HCT116 (cell line): ENCODE results near the gene KIAA0319L. TPM values are rescaled to one million over a fixed set of nuclear protein-coding genes. Genes with fewer than 3 reads are reported as not detected.

Source experiments
- ATAC-seq: fragments of 200-7000 bp; cut with Tn5 transposase; 2 replicates; pipeline ENCODE4 v1.9.1; 2020; ENCODE audit warnings: mild to moderate bottlenecking, moderate library complexity
- BruUV-seq: library from RNA; stranded (reverse); fragments of 400-500 nt; replicated peaks from 2 replicates; lab custom pipeline; 2021; lab: Mats Ljungman, UMichigan
- CTCF ChIA-PET: fragments of 300-600 bp; sonication (Branson Sonifier 250); formaldehyde crosslinking; loops from one replicate; lab custom pipeline; 2021; ENCODE audit warnings: antibody characterized with exemption; lab: Charles Lee
- POLR2A ChIA-PET: fragments of 300-600, 350-600 bp; sonication (Branson Sonifier 250); formaldehyde crosslinking; loops from one replicate; lab custom pipeline; 2021; ENCODE audit warnings: antibody characterized with exemption; lab: Charles Lee
- RAD21 ChIA-PET, 2 experiments: fragments of 300-600 bp; sonication (Branson Sonifier 250); formaldehyde crosslinking; loops; one replicate each; lab custom pipeline; 2023; ENCODE audit warnings: low total read pairs in 2 of 2; ENCODE audit not compliant: uncharacterized antibody in 2 of 2, unreplicated experiment in 2 of 2, low non-redundant PET in 1 of 2; lab: Charles Lee
- DNase-seq: peaks from one replicate; pipeline ENCODE4 v3.0.0-alpha.2; 2010; ENCODE audit warnings: low read depth, low spot score
- H2AFZ ChIP-seq: fragments of 200-600 bp; shearing (Covaris generic), sonication (generic); 2 replicates; pipeline ENCODE4 v1.6.1; 2017; ENCODE audit warnings: low read depth, mixed run types, mixed read lengths, antibody characterized with exemption, low read length; ENCODE audit not compliant: poor library complexity, severe bottlenecking
- H3K27ac ChIP-seq: 2 replicates; pipeline ENCODE4 v1.5.1; 2012; ENCODE audit warnings: low read depth, low read length
- H3K27me3 ChIP-seq: fragments of 200-600 bp; sonication (generic); 2 replicates; pipeline ENCODE4 v1.6.1; 2016; ENCODE audit warnings: mixed run types, low read length, mixed read lengths; ENCODE audit not compliant: insufficient read depth
- H3K36me3 ChIP-seq, 2 experiments: fragments of 200-500 bp in 1 of 2; fragments of 200-600 bp in 1 of 2; sonication (Bioruptor generic) in 1 of 2; sonication (generic) in 1 of 2; 2 replicates each; pipeline versions ENCODE4 v1.5.1 to v1.6.1; 2014 to 2016; ENCODE audit warnings: low read length in 2 of 2, inconsistent platforms in 1 of 2, mixed read lengths in 1 of 2, mixed run types in 1 of 2; ENCODE audit not compliant: insufficient read depth in 2 of 2, control insufficient read depth in 1 of 2
- H3K4me1 ChIP-seq, 2 experiments: fragments of 200-600 bp in 1 of 2; sonication (generic) in 1 of 2; 2 replicates each; pipeline versions ENCODE4 v1.5.1 to v1.6.1; 2012 to 2017; ENCODE audit warnings: low read length in 2 of 2, inconsistent platforms in 1 of 2, mild to moderate bottlenecking in 1 of 2, mixed read lengths in 1 of 2, mixed run types in 1 of 2, moderate library complexity in 1 of 2; ENCODE audit not compliant: insufficient read depth in 2 of 2, control insufficient read depth in 1 of 2
- H3K4me2 ChIP-seq: fragments of 200-600 bp; sonication (generic); 2 replicates; pipeline ENCODE4 v1.6.1; 2017; ENCODE audit warnings: mixed run types, low read length, mixed read lengths
- H3K4me3 ChIP-seq, 2 experiments: fragments of 200-600 bp in 1 of 2; sonication (generic) in 1 of 2; replicated peaks in 1 of 2; 2 replicates each; pipeline ENCODE4 v1.5.1; 2011 to 2016; ENCODE audit warnings: low read length in 2 of 2, control low read depth in 1 of 2, low read depth in 1 of 2, mild to moderate bottlenecking in 1 of 2, mixed read lengths in 1 of 2, mixed run types in 1 of 2
- H3K79me2 ChIP-seq: fragments of 200-600 bp; sonication (generic); 2 replicates; pipeline ENCODE4 v1.6.1; 2017; ENCODE audit warnings: mild to moderate bottlenecking, mixed run types, low read length, moderate library complexity, mixed read lengths; ENCODE audit not compliant: insufficient read depth
- H3K9ac ChIP-seq: fragments of 200-600 bp; sonication (generic); 2 replicates; pipeline ENCODE4 v1.6.1; 2016; ENCODE audit warnings: low read length, mixed read lengths
- H3K9me2 ChIP-seq: fragments of 200-600 bp; sonication (generic), shearing (Covaris generic); 2 replicates; pipeline ENCODE4 v1.6.1; 2017; ENCODE audit warnings: mixed run types, mild to moderate bottlenecking, moderate library complexity; ENCODE audit not compliant: insufficient read depth
- H3K9me3 ChIP-seq, 2 experiments: fragments of 200-500 bp in 1 of 2; fragments of 200-600 bp in 1 of 2; sonication (Bioruptor generic) in 1 of 2; sonication (generic) in 1 of 2; 2 replicates each; pipeline ENCODE4 v1.6.1; 2014 to 2017; ENCODE audit warnings: low read length in 2 of 2, mixed read lengths in 2 of 2, inconsistent platforms in 1 of 2, low read depth in 1 of 2, mild to moderate bottlenecking in 1 of 2, mixed run types in 1 of 2, moderate library complexity in 1 of 2; ENCODE audit not compliant: control insufficient read depth in 1 of 2, insufficient read depth in 1 of 2
- H4K20me1 ChIP-seq: fragments of 200-600 bp; sonication (generic), shearing (Covaris generic); 2 replicates; pipeline ENCODE4 v1.6.1; 2017; ENCODE audit warnings: mixed run types, mild to moderate bottlenecking, moderate library complexity; ENCODE audit not compliant: insufficient read depth
- CEBPB ChIP-seq: IDR thresholded peaks from 2 replicates; pipeline ENCODE4 v1.6.1; 2012; ENCODE audit warnings: low read depth
- ELF1 ChIP-seq: IDR thresholded peaks from 2 replicates; pipeline ENCODE4 v1.6.1; 2012; ENCODE audit warnings: low read depth, borderline replicate concordance
- EZH2phosphoT487 ChIP-seq: fragments of 200-600 bp; IDR thresholded peaks from 2 replicates; pipeline ENCODE4 v1.6.1; 2018; ENCODE audit warnings: antibody characterized with exemption, borderline replicate concordance
- RAD21 ChIP-seq: IDR thresholded peaks from 2 replicates; pipeline ENCODE4 v1.6.1; 2012; ENCODE audit warnings: low read depth, mild to moderate bottlenecking
- ZNF274 ChIP-seq: fragments of 200-500 bp; sonication (Bioruptor generic); IDR thresholded peaks from 2 replicates; pipeline ENCODE4 v1.6.1; 2014; ENCODE audit warnings: mild to moderate bottlenecking, low read depth, low read length, inconsistent platforms
- intact Hi-C: fragments of 100-400 bp; cut with micrococcal nuclease; formaldehyde crosslinking; loops from 2 replicates; pipeline ENCODE4 v1.10.0; 2022
- total RNA-seq: library from RNA; stranded (reverse); gene quantifications from one replicate; pipeline ENCODE4 v1.2.1, GENCODE V29; 2021; ENCODE audit not compliant: unreplicated experiment
- TF ChIP-seq, protein P1 (sequence below): IDR thresholded peaks from 2 replicates; pipeline ENCODE4 v1.6.1; 2012; ENCODE audit warnings: low read depth
- TF ChIP-seq, protein P2 (sequence below): IDR thresholded peaks from 2 replicates; pipeline ENCODE4 v1.6.1; 2012
- TF ChIP-seq, protein P3 (sequence below): IDR thresholded peaks from 2 replicates; pipeline ENCODE4 v1.6.1; 2012

The KIAA0319L gene
- total RNA-seq, 1 experiment from 2014 or later, result 35.6 TPM

DNA sequence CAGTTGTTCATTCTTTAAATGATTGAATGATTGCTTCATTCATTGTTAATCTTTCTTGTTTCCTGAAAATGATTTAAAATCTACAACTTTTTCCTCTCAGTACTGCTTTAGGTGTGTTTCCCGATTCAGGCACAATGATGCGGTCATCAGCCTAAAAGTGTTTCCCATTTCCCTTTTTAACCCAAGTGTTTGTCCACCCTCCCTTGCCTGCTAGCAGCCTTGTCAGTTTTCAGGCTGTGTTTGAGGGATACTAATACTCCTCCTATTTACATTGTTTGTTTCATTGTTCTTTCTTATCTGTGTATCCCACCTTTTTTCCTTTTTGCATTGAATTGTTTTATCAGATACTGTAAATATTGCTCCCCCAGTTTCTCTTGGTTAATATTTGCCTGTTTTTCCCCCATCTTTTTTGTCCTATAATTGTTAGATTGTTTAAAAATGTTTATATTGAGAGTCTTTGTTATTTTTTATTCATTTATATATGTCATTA, 131.1 kb downstream of the KIAA0319L start:
- POLR2A ChIA-PET, result no interaction called here
- BruUV-seq, result no TSS peak

More for the DNA sequence above, 131.1 kb downstream of the KIAA0319L start:
- Histone ChIP-seq H2AFZ (no peak overlapping the region), H3K9ac (no peak overlapping the region), H3K9me3 (no peaks in the 10 kb centered on the region), H3K79me2 (no peaks in the 10 kb centered on the region), H3K36me3 (peaks cover 2 to 3% of the 10 kb centered on the region in 2 experiments; a peak in 1 of 4 replicates), H4K20me1 (no peaks in the 10 kb centered on the region), H3K27me3 (no peaks in the 10 kb centered on the region), H3K4me3 (no peak overlapping the region), H3K27ac (no peak overlapping the region), H3K4me1 (no peaks in the 10 kb centered on the region), H3K9me2 (no peaks in the 10 kb centered on the region), H3K4me2 (no peak overlapping the region)
- TF ChIP-seq, protein P1, sequence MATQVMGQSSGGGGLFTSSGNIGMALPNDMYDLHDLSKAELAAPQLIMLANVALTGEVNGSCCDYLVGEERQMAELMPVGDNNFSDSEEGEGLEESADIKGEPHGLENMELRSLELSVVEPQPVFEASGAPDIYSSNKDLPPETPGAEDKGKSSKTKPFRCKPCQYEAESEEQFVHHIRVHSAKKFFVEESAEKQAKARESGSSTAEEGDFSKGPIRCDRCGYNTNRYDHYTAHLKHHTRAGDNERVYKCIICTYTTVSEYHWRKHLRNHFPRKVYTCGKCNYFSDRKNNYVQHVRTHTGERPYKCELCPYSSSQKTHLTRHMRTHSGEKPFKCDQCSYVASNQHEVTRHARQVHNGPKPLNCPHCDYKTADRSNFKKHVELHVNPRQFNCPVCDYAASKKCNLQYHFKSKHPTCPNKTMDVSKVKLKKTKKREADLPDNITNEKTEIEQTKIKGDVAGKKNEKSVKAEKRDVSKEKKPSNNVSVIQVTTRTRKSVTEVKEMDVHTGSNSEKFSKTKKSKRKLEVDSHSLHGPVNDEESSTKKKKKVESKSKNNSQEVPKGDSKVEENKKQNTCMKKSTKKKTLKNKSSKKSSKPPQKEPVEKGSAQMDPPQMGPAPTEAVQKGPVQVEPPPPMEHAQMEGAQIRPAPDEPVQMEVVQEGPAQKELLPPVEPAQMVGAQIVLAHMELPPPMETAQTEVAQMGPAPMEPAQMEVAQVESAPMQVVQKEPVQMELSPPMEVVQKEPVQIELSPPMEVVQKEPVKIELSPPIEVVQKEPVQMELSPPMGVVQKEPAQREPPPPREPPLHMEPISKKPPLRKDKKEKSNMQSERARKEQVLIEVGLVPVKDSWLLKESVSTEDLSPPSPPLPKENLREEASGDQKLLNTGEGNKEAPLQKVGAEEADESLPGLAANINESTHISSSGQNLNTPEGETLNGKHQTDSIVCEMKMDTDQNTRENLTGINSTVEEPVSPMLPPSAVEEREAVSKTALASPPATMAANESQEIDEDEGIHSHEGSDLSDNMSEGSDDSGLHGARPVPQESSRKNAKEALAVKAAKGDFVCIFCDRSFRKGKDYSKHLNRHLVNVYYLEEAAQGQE, result no peak
- TF ChIP-seq CEBPB (no peak), ZNF274 (no peak), EZH2phosphoT487 (no peak), ELF1 (no peak), RAD21 (no peak)
- TF ChIP-seq, protein P2, sequence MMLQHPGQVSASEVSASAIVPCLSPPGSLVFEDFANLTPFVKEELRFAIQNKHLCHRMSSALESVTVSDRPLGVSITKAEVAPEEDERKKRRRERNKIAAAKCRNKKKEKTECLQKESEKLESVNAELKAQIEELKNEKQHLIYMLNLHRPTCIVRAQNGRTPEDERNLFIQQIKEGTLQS, result no peak
- TF ChIP-seq, protein P3, sequence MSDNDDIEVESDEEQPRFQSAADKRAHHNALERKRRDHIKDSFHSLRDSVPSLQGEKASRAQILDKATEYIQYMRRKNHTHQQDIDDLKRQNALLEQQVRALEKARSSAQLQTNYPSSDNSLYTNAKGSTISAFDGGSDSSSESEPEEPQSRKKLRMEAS, result no peak
- CTCF ChIA-PET, result no interaction called here
- no peak for ATAC-seq
- no peak for DNase-seq
- RAD21 ChIA-PET, result no interaction called here
- intact Hi-C loops, result no loop called here
